HepG2 (cell line): Measurements from ENCODE around the gene MYADML2. TPM values are rescaled to one million over a fixed set of nuclear protein-coding genes. Genes with fewer than 3 reads are reported as not detected.

Experiments
- CCDC6 ChIP-seq: sonication (generic); formaldehyde crosslinking; IDR thresholded peaks from 2 replicates; pipeline ENCODE4 v1.8.1; 2022; ENCODE audit warnings: mild to moderate bottlenecking, missing genetic modification reagents, moderate library complexity
- CHCHD3 ChIP-seq: sonication (generic); formaldehyde crosslinking; IDR thresholded peaks from 2 replicates; pipeline ENCODE4 v1.8.0; 2022; ENCODE audit warnings: mild to moderate bottlenecking, missing genetic modification reagents, moderate library complexity
- DR1 ChIP-seq: sonication (generic); formaldehyde crosslinking; IDR thresholded peaks from 2 replicates; pipeline ENCODE4 v1.8.0; 2021; ENCODE audit warnings: mild to moderate bottlenecking, missing genetic modification reagents, inconsistent platforms
- E2F1 ChIP-seq: sonication (generic); formaldehyde crosslinking; IDR thresholded peaks from 2 replicates; pipeline ENCODE4 v1.5.0; 2020; ENCODE audit warnings: missing genetic modification reagents
- FLYWCH1 ChIP-seq: sonication (generic); formaldehyde crosslinking; IDR thresholded peaks from 2 replicates; pipeline ENCODE4 v1.8.1; 2023; ENCODE audit warnings: mild to moderate bottlenecking, missing genetic modification reagents
- GLMP ChIP-seq: sonication (generic); formaldehyde crosslinking; IDR thresholded peaks from 2 replicates; pipeline ENCODE4 v1.9.0; 2021; ENCODE audit warnings: missing genetic modification reagents, mild to moderate bottlenecking, borderline replicate concordance
- GMEB1 ChIP-seq: sonication (generic); formaldehyde crosslinking; IDR thresholded peaks from 2 replicates; pipeline ENCODE4 v1.5.1; 2020; ENCODE audit warnings: missing genetic modification reagents, mild to moderate bottlenecking, borderline replicate concordance
- KAT2B ChIP-seq: fragments of 150-350 bp; IDR thresholded peaks from 2 replicates; pipeline ENCODE4 v1.6.1; 2014; ENCODE audit warnings: low read depth, low read length, borderline replicate concordance
- KAT8 ChIP-seq: IDR thresholded peaks from 2 replicates; pipeline ENCODE4 v1.6.1; 2016; ENCODE audit warnings: missing genetic modification reagents, missing compliant biosample characterization
- KLF6 ChIP-seq: IDR thresholded peaks from 2 replicates; pipeline ENCODE4 v1.8.0; 2016; ENCODE audit warnings: missing biosample characterization, missing genetic modification reagents
- MLLT10 ChIP-seq: sonication (generic); formaldehyde crosslinking; IDR thresholded peaks from 2 replicates; pipeline ENCODE4 v1.4.0; 2020; ENCODE audit warnings: missing genetic modification reagents
- NCOA1 ChIP-seq: sonication (generic); formaldehyde crosslinking; IDR thresholded peaks from 2 replicates; pipeline ENCODE4 v1.9.0; 2021; ENCODE audit warnings: missing genetic modification reagents
- NKX3-1 ChIP-seq: sonication (generic); formaldehyde crosslinking; IDR thresholded peaks from 2 replicates; pipeline ENCODE4 v1.5.0; 2020; ENCODE audit warnings: missing genetic modification reagents
- NPAS2 ChIP-seq: sonication (generic); formaldehyde crosslinking; IDR thresholded peaks from 2 replicates; pipeline ENCODE4 v1.8.0; 2022; ENCODE audit warnings: mild to moderate bottlenecking, missing genetic modification reagents, borderline replicate concordance
- POGK ChIP-seq: sonication (generic); formaldehyde crosslinking; conservative IDR thresholded peaks from 2 replicates; pipeline ENCODE4 v1.8.0; 2022; ENCODE audit warnings: mild to moderate bottlenecking, moderate library complexity, missing genetic modification reagents
- REL ChIP-seq: sonication (generic); formaldehyde crosslinking; conservative IDR thresholded peaks from 2 replicates; pipeline ENCODE4 v1.8.0; 2022; ENCODE audit warnings: mild to moderate bottlenecking, missing genetic modification reagents, moderate library complexity
- SNAI1 ChIP-seq: sonication (generic); formaldehyde crosslinking; IDR thresholded peaks from 2 replicates; pipeline ENCODE4 v1.5.0; 2020; ENCODE audit warnings: mild to moderate bottlenecking, missing genetic modification reagents, borderline replicate concordance
- ZNF260 ChIP-seq: sonication (generic); formaldehyde crosslinking; IDR thresholded peaks from 2 replicates; pipeline ENCODE4 v1.4.0; 2020; ENCODE audit warnings: missing genetic modification reagents, low read depth, mild to moderate bottlenecking, borderline replicate concordance
- ZNF264 ChIP-seq: sonication (generic); formaldehyde crosslinking; IDR thresholded peaks from 2 replicates; pipeline ENCODE4 v1.4.0; 2020; ENCODE audit warnings: missing genetic modification reagents
- ZNF329 ChIP-seq: sonication (generic); formaldehyde crosslinking; IDR thresholded peaks from 2 replicates; pipeline ENCODE4 v1.9.0; 2021; ENCODE audit warnings: low read depth, mild to moderate bottlenecking, missing genetic modification reagents
- ZNF598 ChIP-seq: sonication (generic); formaldehyde crosslinking; IDR thresholded peaks from 2 replicates; pipeline ENCODE4 v1.5.1; 2020; ENCODE audit warnings: mild to moderate bottlenecking, missing genetic modification reagents, borderline replicate concordance
- ZNF737 ChIP-seq: sonication (generic); formaldehyde crosslinking; IDR thresholded peaks from 2 replicates; pipeline ENCODE4 v1.5.0; 2020; ENCODE audit warnings: missing genetic modification reagents, mild to moderate bottlenecking, borderline replicate concordance
- ZNF749 ChIP-seq: sonication (generic); formaldehyde crosslinking; IDR thresholded peaks from 2 replicates; pipeline ENCODE4 v1.8.0; 2022; ENCODE audit warnings: mild to moderate bottlenecking, missing genetic modification reagents, moderate library complexity, borderline replicate concordance
- ZNF782 ChIP-seq: sonication (generic); formaldehyde crosslinking; IDR thresholded peaks from 2 replicates; pipeline ENCODE4 v1.4.0; 2020; ENCODE audit warnings: missing genetic modification reagents, mild to moderate bottlenecking, borderline replicate concordance
- ZNF816 ChIP-seq: sonication (generic); formaldehyde crosslinking; IDR thresholded peaks from 2 replicates; pipeline ENCODE4 v1.8.0; 2022; ENCODE audit warnings: missing genetic modification reagents, mild to moderate bottlenecking, borderline replicate concordance
- polyA plus RNA-seq, 8 experiments: library from polyadenylated mRNA; depleted of rRNA in 3 of 8; stranded (reverse) in 7 of 8; unstranded in 1 of 8; fragments of >200 nt; fragmentation: Illumina TruSeq in 4 of 8; extraction: Trizol in 4 of 8; gene quantifications; 2 replicates each; pipeline versions ENCODE4 v1.2.1 to v1.2.3, GENCODE V29; 2011 to 2016; ENCODE audit warnings: low read depth in 4 of 8, missing spikeins in 1 of 8, mixed read lengths in 1 of 8; ENCODE audit not compliant: insufficient read depth in 1 of 8
- total RNA-seq, 5 experiments: library from RNA; depleted of rRNA; stranded (reverse); fragments of >200 nt; fragmentation: Illumina TruSeq; extraction: Trizol; gene quantifications; 2 replicates each; pipeline ENCODE4 v1.2.3, GENCODE V29; 2016; ENCODE audit warnings: low read depth in 1 of 5

Gene MYADML2
- total and polyA plus RNA-seq, 2 of the 13 experiments (the other 11 are each of a cell fraction or from before 2014, with no cell fraction given): not detected

- TF ChIP-seq E2F1 (no peak), KAT2B (no peak), MLLT10 (no peak), GMEB1 (CRISPR knock-in tag) (no peak), GLMP (CRISPR knock-in tag) (no peak), ZNF329 (CRISPR knock-in tag) (no peak), KAT8 (no peak), FLYWCH1 (CRISPR knock-in tag) (no peak), CHCHD3 (CRISPR knock-in tag) (no peak), DR1 (CRISPR knock-in tag) (no peak), ZNF264 (no peak), NPAS2 (no peak), CCDC6 (no peak), ZNF598 (CRISPR knock-in tag) (peak; percentile 68; the same call in 1 of the 2 replicates), NCOA1 (CRISPR knock-in tag) (no peak), ZNF749 (CRISPR knock-in tag) (no peak), ZNF816 (no peak), SNAI1 (CRISPR knock-in tag) (no peak), ZNF260 (CRISPR knock-in tag) (no peak), ZNF737 (CRISPR knock-in tag) (no peak), ZNF782 (CRISPR knock-in tag) (0 out of 2 replicates have a peak, but pooled peaks have one; percentile 37), KLF6 (no peak), REL (CRISPR knock-in tag) (no peak), POGK (CRISPR knock-in tag) (peak; percentile 33; the same call in 1 of the 2 replicates), NKX3-1 (CRISPR knock-in tag) (peak; percentile 26; the same call in 1 of the 2 replicates)
These were observed 56.4 kb downstream of the MYADML2 start (continued) for GRCh38 chr17:81890447-81891302.
